Germinal center (tissue), 1 donor: ENCODE data around the gene USH1G.

Experiments used
- DNase-seq: peaks from one replicate; pipeline ENCODE4 v3.0.0; 2012; ENCODE audit warnings: mixed read lengths, low spot score

Gene USH1G

GRCh38 chr17:74903034-74903433, 20.0 kb downstream of the USH1G start:
- DNase-seq = no peak

GRCh38 chr17:74901353-74902135, 21.5 kb downstream of the USH1G start:
- DNase-seq = no peak

GRCh38 chr17:74900208-74900607, 22.8 kb downstream of the USH1G start:
- DNase-seq = no peak

GRCh38 chr17:74898376-74898946, 24.6 kb downstream of the USH1G start:
- DNase-seq = no peak

GRCh38 chr17:74893936-74894671, 29.0 kb downstream of the USH1G start:
- no peak for DNase-seq

- no peak for DNase-seq
Measured at GRCh38 chr17:74892974-74893911, 29.8 kb downstream of the USH1G start, which contains the start of gene FADS6. TSS of gene FADS6 (minus strand) at chr17:74893633. CDS start at chr17:74893595, 38 bp downstream.

- no peak for DNase-seq
Measured at GRCh38 chr17:74892013-74892841, 30.8 kb downstream of the USH1G start.

- DNase-seq = no peak
Measured at GRCh38 chr17:74890554-74890953, 32.5 kb downstream of the USH1G start.

- DNase-seq = no peak
Measured at GRCh38 chr17:74888469-74888868, 34.6 kb downstream of the USH1G start.

- DNase-seq = no peak
Measured at GRCh38 chr17:74883241-74883745, 39.8 kb downstream of the USH1G start.

GRCh38 chr17:74882517-74883240, 40.4 kb downstream of the USH1G start:
- DNase-seq = no peak

- DNase-seq = no peak
Measured at GRCh38 chr17:74881073-74881472, 42.0 kb downstream of the USH1G start.

GRCh38 chr17:74879308-74879707, 43.7 kb downstream of the USH1G start:
- DNase-seq = no peak

GRCh38 chr17:74878658-74879057, 44.4 kb downstream of the USH1G start:
- no peak for DNase-seq

GRCh38 chr17:74877592-74878548, 45.2 kb downstream of the USH1G start:
- DNase-seq = no peak

- no peak for DNase-seq
Measured at GRCh38 chr17:74875977-74876593, 47.0 kb downstream of the USH1G start.

- DNase-seq = no peak
Measured at GRCh38 chr17:74875155-74875976, 47.7 kb downstream of the USH1G start.
